Globus pallidus (tissue), 1 donor: ENCODE measurements around the gene INPP4A.

ENCODE experiments used
- DNase-seq: peaks from one replicate; pipeline ENCODE4 v3.0.0-alpha.2; 2015; ENCODE audit warnings: low spot score

INPP4A gene

DNA sequence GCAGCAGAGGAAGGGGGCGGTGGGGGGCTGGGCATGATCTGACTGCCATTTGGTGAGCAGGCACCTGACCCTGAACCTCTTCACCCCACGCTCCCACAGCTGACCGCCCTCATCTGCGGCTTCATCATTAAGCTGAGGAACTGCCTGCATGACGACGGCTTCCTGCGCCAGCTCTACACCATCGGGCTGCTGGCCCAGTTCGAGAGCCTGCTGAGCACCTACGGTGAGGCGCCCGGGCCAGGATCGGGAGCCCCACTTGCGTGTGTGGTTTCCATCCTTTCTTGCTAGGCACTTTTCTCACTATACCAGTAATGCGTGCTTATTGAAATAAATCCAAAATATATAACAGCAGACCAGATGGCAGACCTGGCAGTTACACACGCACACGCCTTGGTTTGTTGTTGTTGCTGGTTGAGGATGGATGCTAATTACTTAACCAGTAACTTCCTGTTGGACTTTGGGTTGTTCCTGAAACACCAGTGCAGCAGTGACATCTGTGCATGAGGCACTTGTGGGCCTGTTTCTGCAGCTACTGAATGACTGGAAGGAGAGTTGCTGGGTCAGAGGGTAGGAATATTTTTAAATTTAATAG is 120.0 kb downstream of the INPP4A start:
- no peak for DNase-seq

GRCh38 chr2:98565286-98565860 is 120.7 kb downstream of the INPP4A start:
- DNase-seq: no peak

DNA sequence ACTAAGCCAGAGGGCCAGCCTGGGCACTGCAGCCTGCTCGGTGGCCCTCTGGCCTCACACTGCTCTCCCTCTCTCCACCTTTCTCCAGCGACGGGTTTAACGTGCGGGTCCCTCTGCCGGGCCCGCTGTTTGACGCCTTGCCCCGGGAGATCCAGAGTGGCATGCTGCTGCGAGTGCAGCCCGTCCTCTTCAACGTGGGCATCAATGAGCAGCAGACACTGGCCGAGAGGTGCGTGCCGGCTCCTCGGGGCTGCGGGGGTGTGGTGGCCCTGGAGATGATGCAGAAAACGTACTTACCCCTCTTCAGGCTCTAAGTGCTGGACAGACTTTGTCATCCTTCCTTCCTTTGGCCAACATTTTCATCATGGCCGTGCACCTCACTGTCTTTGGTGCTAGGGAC is 121.3 kb downstream of the INPP4A start:
- DNase-seq: no peak

DNA sequence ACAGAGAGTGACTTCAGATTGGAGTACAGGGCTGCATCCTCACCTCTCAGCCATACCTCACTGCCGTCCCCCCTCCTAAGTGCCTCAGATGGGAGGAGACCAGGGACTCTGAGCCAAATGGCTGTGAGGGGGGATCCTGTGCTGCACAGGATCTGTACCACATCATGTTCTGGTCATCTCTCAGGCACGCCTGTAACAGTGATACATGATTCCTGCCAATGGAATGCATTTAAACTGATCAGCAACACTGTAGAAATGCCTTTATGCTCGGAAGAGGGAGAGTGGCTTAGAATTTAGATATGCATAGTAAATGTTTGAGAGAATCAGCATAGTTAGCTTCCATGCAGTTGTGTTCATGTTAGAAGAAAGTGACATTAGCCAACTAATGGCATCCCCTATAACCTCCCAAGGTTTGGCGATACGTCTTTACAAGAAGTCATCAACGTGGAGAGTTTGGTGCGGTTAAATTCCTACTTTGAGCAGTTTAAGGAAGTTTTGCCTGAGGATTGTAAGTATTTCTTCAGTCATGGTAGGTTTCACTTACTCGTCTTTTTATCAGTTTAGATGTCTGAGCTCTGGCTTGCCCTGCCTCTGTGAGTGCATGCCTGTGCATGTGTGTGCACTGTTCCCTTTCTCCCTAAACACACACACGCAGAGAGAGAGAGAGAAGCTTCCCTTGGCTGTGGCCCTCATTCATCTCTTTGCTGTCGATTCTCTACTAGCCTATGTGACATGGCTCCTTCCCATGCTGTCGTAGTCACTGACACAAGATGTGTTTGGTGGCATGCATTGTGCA is 123.7 kb downstream of the INPP4A start:
- no peak for DNase-seq

DNA sequence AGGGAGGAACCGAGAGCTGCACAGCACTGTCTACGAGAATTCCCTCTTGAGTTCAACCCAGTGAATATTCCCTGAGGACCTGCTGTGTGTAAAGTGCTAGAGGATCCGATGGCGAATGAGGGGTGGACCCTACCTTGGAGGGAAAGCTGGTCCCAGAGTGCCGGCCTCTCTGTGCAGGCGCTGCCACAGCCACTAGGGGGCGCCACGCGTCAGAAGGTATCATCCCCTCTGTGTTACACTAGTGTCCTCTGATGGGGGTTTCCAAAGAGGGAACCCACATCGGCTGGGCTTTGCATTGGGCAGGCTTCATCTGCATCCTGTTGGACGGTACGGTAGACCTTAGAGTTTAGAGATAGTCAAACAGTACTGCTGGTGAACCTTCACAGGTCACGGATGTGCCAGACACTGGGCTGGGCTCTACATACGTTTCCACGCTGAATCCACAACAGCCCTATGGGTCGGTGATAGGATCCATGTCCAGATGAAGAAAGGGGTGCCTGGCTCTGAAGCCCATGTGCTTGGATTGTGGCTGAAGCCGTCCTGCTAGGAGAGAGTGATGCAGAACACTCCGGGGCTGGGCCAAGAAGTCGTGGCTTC is 124.6 kb downstream of the INPP4A start:
- DNase-seq: no peak

DNA sequence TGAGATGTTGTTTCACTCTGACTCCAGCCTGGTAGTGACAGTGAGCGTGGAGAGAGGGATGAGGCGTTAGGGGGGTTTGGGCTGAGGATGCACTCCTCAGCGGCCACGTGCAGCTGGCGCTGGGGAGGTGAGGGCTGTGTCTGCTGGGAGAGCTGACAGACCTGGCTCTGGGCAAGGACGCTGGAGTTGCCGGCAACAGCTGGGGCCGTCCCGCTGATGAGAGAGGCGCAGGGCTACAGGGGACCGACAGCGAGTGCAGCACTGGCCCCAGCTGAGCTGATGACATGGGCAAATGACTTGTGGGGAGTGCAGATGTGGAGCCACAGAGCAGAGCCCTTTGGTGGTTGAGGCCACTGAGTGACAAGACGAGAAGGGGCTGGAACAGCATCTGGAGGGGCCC is 125.3 kb downstream of the INPP4A start:
- no peak for DNase-seq

DNA sequence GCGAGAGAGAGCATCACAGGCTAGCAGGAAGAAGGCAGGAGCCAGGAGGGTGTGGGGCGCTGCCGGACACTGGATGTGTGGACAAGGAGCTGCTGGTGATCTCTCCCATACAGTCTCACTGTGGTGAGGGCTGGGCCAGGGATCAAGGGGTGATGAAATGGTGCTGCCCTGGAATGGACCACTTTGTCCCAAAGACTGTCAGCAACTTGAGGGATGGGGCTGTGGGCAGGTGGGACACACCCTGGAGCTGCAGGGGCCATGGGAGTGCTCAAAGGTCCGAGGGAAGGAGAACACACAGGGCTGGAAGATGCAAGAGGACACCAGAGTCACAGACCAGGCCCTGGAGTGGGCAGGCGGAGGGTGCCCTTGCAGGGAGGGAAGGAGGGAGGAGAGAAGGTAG is 125.7 kb downstream of the INPP4A start:
- DNase-seq: no peak

- DNase-seq: no peak
These were observed 126.6 kb downstream of the INPP4A start for GRCh38 chr2:98571121-98571701.

DNA sequence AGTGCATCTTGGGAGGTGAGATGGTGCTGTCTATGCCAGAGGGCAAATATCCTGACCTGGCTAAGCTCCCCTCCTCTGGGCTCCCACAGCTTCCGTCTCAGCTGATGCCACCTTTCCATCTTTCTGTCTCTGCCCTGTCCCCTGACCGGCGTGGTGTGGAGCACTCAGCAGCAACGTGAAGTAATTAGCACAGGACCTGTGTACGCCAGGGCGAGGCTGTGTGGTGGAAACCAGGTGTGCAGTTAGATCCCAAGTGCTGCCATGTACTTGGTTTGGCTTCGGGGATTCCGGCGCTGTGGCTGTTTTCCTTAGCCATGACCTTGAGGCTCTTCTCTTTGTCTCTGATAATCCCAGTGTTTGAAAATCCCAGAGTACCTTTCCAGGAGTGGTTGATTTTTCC is 127.1 kb downstream of the INPP4A start:
- no peak for DNase-seq

- no peak for DNase-seq
These were observed 127.6 kb downstream of the INPP4A start for GRCh38 chr2:98572211-98572610.

- no peak for DNase-seq
These were observed 128.0 kb downstream of the INPP4A start for GRCh38 chr2:98572676-98573075.

- no peak for DNase-seq
These were observed 128.8 kb downstream of the INPP4A start for GRCh38 chr2:98573426-98573825.

GRCh38 chr2:98576666-98577312 is 132.1 kb downstream of the INPP4A start:
- no peak for DNase-seq

- DNase-seq: no peak
These were observed 132.7 kb downstream of the INPP4A start for GRCh38 chr2:98577313-98577712.

GRCh38 chr2:98578231-98578630 is 133.6 kb downstream of the INPP4A start:
- no peak for DNase-seq

GRCh38 chr2:98579926-98580325 is 135.3 kb downstream of the INPP4A start:
- no peak for DNase-seq

GRCh38 chr2:98580656-98581284 is 136.1 kb downstream of the INPP4A start:
- DNase-seq: no peak

DNA sequence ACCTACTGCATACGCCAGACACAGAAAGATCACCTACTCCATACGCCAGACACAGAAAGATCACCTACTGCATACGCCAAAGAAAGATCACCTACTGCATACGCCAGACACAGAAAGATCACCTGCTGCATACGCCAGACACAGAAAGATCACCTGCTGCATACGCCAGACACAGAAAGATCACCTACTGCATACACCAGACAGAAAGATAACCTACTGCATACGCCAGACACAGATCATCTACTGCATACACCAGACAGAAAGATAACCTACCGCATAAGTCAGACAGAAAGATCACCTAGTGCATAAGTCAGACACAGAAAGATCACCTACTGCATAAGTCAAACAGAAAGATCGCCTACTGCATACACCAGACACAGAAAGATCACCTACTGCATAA is 137.9 kb downstream of the INPP4A start:
- DNase-seq: no peak

- DNase-seq: no peak
These were observed 138.6 kb downstream of the INPP4A start for GRCh38 chr2:98583276-98583675.

DNA sequence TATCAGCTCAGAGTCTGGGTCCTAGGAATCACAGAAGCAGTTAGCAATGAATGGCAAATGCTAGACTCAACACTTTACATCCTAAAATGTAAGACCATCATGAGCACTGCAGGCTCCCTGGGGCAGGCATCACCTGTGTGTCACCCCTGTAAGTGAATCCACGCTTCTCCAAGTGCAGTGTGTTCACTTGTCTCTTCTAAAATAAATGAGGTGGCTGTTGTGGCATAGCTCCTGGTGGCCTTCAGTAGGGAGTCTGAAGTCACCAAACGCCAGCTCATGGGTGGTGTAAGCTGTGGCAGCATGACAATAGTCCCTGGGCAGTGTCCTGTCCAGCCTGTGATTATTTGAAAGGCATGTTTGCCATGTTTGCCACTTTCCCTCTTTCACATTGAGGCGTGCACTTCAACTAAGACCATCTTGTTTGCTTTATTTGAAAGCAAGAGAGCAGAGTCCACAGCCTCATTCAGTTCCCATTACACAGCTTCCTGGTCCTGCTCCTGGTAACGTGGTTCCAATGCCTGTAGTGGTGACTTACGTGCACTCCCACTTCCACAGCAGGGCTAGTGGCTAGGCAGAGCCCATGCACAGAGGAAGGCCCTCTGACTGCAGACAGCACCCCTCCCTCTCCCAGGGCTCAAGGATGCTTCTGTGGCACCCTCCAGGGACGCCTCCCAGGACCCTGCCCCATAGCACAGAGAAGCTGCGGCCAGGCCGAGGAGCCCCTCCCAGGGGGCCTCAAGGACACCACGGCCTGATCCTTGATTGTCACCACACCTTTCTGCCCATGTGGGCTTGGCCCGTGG is 139.4 kb downstream of the INPP4A start:
- DNase-seq: no peak

DNA sequence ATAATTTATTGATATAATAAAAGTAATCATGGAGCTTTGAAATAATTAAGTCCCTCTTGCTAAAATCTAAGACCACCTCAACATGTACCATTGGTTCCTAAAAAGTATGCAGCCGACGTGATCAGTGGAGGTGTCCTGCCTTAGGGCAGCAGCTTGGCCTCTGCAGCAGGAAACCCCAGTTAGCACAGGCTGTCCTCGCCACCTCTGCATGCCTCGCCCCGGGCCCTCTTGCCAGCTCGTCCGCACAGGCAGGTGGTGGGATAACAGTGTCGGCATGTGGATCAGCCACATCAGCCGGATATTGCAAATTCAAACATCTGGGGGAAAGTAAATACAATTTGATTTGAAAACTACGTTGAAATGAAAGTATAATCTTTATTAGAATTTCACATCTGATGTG is 140.7 kb downstream of the INPP4A start:
- DNase-seq: no peak
